ENCODE results near the gene ZC3H12A.

GRCh38 chr1:37483785-37484184 is 9.4 kb downstream of the ZC3H12A start:
- TF ChIP-seq, protein P1, sequence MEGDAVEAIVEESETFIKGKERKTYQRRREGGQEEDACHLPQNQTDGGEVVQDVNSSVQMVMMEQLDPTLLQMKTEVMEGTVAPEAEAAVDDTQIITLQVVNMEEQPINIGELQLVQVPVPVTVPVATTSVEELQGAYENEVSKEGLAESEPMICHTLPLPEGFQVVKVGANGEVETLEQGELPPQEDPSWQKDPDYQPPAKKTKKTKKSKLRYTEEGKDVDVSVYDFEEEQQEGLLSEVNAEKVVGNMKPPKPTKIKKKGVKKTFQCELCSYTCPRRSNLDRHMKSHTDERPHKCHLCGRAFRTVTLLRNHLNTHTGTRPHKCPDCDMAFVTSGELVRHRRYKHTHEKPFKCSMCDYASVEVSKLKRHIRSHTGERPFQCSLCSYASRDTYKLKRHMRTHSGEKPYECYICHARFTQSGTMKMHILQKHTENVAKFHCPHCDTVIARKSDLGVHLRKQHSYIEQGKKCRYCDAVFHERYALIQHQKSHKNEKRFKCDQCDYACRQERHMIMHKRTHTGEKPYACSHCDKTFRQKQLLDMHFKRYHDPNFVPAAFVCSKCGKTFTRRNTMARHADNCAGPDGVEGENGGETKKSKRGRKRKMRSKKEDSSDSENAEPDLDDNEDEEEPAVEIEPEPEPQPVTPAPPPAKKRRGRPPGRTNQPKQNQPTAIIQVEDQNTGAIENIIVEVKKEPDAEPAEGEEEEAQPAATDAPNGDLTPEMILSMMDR (IDR thresholded peaks at IDR 0.05; ENCODE audit: poor library complexity) = no peak
- no peak for TF ChIP-seq EZH2 (IDR thresholded peaks at IDR 0.05; ENCODE audit: borderline replicate concordance)
